GM18868 (cell line): ENCODE results near the gene SCO2.

Experiments
- ATAC-seq: cut with Tn5 transposase; IDR thresholded peaks from one replicate; pipeline ENCODE4 v1.9.1; 2021; ENCODE audit warnings: mild to moderate bottlenecking, moderate library complexity; ENCODE audit not compliant: unreplicated experiment

SCO2 gene

DNA sequence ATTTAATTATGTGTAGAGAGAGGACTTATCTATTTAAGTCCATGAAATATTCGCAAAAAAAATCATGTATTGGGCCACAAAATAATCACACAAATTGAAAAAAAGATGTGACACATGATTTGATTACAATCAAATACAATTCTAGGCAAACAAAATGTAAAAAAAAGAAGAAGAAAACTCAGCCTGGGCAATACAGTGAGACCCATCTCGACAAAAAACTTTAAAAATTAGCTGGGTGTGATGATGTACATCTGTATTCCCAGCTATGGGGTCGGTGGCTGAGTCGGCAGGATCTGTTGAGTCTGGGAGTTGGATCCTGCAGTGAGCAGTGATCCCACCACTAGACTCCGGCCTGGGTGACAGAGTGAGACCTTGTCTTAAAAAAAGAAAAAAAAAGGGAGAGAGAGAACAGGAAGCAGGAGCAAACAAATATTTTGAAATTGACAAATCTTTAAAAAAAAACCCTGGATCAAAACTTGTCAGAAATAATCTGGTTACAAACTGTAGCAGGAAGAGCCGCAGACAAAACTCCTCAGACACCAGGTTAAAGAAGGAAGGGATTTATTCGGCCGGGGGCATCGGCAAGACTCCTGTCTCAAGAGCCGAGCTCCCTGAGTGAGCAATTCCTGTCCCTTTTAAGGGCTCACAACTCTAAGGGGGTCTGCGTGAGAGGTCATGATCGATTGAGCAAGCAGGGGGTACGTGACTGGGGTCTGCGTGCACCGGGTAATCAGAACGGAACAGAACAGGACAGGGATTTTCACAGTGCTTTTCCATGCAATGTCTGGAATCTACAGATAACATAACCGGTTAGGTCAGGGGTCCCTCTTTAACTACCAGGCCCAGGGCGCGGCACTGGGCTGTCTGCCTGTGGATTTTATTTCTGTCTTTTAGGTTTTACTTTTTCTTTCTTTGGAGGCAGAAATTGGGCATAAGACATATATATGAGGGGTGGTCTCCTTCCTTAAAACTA is 7.7 kb upstream of the SCO2 start:
- no peak for ATAC-seq

DNA sequence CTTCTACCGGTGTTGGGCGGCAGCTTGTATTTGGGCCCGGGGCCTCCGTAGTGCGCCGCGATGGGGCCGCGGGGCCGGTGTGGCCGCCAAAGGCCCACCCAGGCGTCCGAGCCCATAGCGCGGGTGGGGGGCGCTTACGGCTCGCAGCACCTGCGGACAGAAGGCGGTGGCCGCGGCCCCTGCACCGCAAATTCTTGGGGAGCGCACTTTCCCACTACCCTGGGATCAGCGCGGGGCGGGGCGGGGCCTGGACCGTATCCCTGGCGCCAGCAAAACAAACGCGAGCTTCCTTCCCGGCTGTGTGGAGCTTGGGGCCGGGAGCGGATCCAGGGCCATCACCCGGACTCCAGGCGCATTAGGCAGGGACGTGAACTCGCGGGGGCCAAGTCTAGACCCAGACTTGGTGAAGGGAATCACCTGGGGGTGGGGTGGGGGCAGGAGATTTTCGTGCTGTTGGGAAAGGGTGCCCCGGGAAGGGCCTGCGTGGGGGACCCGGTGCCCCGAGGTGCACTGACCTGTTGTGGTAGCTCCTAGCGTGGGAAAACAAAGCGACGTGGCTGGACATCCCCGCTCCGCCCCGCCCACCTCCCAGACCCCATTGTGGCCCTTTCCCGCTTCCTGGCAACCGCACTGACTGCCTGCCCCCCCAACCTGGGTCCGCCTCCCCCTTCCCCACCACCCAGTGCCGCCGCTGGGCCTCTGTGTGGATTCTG is 6.7 kb upstream of the SCO2 start:
- ATAC-seq, result no peak

GRCh38 chr22:50531546-50531961 is 6.2 kb upstream of the SCO2 start:
- ATAC-seq, result no peak

DNA sequence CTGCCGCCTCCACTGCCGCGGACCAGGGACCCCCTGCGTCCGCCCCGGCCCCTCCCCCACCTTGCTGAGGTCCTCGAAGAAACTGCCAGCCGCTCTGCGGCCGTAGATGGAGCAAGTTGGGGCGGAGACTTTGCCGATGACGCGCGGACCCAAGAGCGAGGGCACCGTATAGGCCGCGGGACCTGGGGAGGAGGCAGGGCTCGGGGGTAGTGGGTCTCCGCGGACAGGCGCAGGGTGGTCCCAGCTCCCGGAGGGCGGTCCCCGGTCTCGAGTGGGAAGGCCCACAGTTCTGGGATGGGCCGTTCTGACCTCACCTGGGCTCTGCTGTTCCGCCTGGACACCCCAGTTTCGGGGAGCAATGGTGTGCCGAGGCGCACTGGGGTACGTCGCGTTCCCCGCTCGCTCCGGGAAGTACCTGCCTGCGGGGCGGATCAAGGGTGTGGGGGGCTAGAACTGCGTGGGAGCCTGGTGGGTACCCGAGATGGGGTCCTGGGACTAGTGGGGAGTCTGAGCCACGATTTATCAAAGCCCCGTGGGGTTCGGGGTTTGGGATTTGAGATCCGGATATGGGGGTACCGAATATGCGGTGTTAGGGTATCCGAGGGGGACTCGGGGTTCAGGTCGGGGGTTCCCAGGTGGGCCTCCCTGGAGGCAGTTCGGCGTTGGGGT is 5.6 kb upstream of the SCO2 start:
- ATAC-seq, result no peak

DNA sequence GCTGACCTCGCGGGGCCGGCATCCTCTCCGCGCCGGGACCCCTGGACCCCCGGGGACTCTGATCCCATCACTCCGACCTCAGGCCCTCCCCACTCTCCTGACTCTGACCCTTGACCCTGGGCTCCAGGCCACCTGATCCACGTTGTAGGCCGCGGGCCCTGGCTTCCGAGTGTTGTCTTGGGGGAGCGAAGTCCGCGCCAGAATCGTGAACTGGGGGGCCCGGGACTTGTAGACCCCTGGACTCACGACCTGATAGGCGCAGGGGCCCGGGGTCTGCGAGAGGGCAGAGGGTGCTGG is 5.1 kb upstream of the SCO2 start:
- ATAC-seq, result no peak

GRCh38 chr22:50529897-50530579 is 4.6 kb upstream of the SCO2 start, which contains the start of gene TYMP:
Gene TYMP (minus strand): TSS chr22:50530012. CDS start chr22:50529709, 303 bp downstream.
- peak; percentile 20 for ATAC-seq

DNA sequence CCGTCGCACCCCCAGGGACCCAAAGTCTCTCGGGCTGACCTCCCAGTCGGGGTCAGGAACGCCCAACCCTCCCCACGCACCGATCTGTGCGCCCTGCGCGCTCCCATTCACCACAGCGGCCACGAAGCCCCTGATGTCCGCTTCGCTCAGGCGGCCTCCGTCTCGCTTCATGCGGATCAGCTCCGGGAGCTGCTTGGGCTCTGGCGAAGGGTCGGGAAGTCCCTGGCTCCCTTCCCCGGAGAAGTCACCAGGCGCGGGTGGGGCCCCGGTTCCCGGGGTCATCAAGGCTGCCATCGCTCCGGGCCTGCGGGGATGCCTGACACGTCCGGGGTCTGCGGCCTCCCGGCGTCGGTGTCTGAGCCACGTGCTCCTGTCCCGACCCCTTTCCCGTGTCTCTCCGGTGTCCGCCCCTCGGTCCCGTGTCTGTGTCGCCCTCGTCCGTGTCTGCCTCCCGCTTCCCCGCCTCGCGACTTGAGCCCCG is 4.1 kb upstream of the SCO2 start:
- ATAC-seq, result no peak

DNA sequence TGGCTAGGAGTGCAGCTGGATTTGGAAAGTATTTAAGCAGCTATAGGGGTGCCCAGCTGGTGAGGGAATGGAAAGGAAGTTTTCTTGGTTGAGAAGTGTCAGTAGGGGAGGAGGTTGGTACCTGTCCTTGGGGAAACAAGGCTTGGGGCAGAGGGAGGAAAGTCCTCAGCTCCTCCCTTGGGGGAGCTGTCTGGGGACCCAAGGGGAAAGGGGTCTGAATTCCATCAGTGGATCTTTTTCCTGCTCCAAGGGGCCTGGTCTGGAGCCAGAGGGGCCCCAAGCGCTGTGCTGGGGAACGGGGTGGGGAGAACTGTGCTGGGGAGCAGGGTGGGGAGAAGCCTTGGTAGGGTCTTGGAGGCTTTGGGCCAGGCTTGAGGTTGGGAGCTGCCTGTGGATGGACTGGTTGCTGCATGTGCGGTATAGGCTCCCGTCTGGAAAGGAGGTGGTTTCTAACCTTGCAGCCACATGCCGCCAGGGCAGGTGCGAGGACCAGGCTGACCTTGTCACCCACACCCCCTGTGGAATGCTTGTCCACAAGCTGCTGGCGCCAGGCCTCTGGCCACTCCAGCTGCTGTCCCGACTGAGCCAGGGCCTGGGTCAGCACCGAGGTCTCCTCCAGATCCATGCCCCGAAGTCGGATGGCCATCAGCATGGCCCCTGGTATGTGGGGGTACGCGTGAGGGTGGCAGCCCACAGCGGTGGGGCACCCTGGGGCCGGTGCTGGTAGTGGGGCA is 3.5 kb upstream of the SCO2 start:
- no peak for ATAC-seq

DNA sequence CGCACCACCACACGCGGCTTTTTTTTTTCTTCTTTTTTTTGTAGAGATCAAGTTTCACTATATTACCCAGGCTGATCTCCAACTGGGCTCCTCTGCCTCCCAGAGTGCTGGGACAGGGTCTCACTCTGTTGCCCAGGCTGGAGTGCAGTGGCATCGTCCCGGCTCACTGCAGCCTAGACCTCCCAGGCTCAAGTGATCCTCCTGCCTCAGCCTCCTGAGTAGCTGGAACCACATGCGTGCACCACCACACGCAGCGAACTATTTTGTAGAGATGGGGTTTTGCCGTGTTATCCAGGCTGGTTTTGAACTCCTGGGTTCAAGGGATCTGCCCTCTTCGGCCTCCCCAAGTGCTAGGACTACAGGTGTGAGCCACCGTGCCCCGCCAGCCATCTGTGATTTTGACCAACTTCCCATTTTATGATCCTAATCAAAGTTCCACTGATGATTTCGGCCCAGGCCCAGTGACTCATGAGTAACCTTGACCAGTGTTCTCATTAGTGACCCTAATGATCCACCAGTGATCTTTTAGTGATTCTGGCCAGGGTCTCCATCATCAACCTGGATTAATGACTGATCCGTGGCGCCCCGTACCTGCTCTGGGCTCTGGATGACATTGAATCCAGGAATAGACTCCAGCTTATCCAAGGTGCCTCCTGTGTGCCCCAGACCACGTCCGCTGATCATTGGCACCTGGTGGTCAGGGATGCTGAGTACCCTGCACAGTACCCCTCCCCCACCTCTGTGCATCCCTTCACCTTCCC is 2.7 kb upstream of the SCO2 start:
- ATAC-seq, result no peak

- no peak for ATAC-seq
Measured at GRCh38 chr22:50526834-50527801, 1.7 kb upstream of the SCO2 start.

GRCh38 chr22:50526108-50526833 is 873 bp upstream of the SCO2 start:
- peak; percentile 27 for ATAC-seq

GRCh38 chr22:50525858-50526107 is 385 bp upstream of the SCO2 start:
- ATAC-seq, result no peak

DNA sequence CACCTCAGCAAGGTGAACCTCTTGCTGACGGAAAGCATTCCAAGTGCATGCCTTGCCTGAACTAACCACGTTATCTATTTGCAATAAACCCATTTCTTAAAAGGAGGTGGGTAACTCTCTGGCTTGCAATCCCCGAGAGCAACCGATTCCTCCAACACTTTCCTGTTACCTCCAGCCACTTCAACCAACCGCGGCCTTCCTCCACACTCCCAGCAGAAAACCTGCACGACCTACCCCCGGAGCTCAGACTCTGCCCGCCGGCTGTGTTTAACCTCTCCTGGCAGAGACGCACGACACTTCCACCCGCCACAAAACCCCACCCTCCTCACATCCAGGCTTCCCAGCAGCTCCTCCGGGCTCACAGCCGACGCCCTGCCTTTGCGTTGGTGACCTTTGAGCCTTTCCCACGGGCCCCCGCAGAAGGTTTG is 708 bp downstream of the SCO2 start:
- ATAC-seq, result no peak

DNA sequence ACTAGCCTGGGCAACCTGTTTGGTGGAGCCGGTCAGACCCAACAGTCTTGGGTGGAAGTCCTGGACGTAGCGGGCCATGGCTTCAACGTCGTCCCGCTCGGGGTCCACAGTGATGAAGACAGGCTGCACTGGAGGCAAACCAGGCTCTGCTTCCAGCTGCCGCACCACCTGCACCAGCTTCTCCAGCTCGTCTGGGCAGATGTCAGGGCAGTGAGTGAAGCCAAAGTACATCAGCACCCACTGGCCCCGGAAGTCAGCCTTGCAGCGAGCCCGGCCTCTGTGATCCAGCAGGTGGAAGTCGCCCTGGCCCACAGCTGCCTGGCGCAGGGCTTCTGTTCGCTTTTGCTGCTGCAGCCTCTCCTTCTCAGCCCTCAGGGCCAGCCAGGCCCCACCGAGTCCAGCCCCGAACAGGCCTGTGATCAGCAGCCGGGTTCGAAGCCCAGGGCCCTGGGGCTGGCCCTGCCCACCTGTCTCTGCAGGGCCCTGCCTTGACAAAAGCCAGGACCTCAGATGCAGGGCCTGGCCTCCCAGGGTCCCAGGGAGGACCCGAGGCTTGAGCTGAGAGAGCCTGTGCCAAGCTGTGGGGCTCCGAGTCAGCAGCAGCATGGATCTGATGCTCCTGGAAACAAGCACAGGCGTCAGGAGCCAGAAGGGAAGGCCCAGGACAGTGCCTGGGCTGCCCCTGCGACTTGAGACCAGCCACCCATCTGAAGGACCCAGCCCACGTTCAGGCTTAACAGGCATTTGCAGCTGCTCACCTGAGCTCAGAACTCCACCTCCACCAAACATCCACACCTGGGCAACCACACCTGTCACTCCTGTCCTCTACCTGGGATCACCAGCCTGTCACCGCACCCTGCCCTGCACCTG is 1.4 kb downstream of the SCO2 start:
- no peak for ATAC-seq

- no peak for ATAC-seq
Measured at GRCh38 chr22:50523458-50523805, 2.0 kb downstream of the SCO2 start.

GRCh38 chr22:50522806-50523438 is 2.5 kb downstream of the SCO2 start:
- ATAC-seq, result no peak
